AG09319 (cell line): ENCODE data around the gene HOXA2.

Experiments used
- DNase-seq: peaks from one replicate; pipeline ENCODE4 v3.0.0-alpha.2; 2010; ENCODE audit warnings: low read depth; ENCODE audit errors: extremely low read depth
- CTCF ChIP-seq: IDR thresholded peaks from 2 replicates; pipeline ENCODE4 v1.5.1; 2011; ENCODE audit warnings: low read depth, mild to moderate bottlenecking, inconsistent platforms, low read length, moderate library complexity

Gene HOXA2

GRCh38 chr7:27143023-27143949 lies 40.8 kb upstream of the HOXA2 start, which contains the start of gene HOXA5:
HOXA5 (minus strand) TSS chr7:27143681; CDS start chr7:27143607, 74 bp downstream.
- no peak for DNase-seq
- TF ChIP-seq CTCF = peak; percentile 6

DNA sequence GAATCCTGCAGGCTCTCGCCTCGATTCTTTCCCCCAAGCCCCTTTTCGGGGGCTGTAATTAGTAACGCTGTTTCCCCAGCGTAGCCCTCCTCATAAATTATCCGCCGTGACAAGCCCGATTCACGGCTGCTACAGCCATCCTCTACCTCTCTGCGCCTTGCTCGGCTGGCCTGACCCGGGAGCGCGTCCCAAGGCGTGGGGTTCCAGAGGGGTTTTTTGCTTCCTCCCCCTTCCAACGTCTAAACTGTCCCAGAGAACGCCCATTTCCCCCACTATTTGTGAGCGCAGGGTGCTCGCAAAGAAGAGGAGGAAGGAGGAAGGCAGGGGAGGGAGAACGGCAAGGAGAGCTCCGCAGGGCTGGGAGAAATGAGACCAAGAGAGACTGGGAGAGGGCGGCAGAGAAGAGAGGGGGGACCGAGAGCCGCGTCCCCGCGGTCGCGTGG lies 40.1 kb upstream of the HOXA2 start:
- TF ChIP-seq CTCF = no peak
- DNase-seq = no peak

GRCh38 chr7:27141923-27142579 lies 39.6 kb upstream of the HOXA2 start:
- TF ChIP-seq CTCF = no peak
- DNase-seq = no peak

DNA sequence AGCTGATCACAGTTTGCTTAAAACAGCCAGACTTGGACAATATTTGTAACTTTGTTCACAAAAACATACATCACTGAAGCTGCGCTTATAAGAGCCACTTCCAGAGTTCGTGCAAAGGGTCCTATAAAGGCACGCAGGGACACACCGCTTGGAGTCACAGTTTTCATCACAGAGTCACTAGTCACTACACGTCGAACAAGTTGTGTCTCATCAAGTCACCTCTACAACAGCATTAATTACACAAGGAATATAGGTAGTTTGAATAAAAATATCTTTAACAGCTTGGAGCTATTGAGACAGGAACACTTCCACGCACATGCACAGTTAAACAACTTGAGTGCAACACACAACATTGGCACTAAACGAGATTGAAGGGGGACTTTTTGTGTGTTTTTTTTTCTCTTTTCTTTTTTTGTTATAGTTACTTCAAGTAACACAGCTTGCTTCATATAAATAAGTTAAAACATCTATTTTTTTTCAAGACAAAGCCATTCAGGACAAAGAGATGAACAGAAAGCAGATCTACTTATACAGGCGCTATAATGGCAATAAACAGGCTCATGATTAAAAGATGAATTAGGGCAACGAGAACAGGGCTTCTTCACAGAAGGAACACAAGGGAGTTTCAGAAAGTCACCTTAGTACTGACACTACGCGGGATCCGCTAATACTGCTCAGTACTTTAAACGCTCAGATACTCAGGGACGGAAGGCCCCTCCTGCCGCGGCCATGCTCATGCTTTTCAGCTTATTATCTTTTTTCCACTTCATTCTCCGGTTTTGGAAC lies 38.8 kb upstream of the HOXA2 start:
- DNase-seq = no peak
- TF ChIP-seq CTCF = no peak

DNA sequence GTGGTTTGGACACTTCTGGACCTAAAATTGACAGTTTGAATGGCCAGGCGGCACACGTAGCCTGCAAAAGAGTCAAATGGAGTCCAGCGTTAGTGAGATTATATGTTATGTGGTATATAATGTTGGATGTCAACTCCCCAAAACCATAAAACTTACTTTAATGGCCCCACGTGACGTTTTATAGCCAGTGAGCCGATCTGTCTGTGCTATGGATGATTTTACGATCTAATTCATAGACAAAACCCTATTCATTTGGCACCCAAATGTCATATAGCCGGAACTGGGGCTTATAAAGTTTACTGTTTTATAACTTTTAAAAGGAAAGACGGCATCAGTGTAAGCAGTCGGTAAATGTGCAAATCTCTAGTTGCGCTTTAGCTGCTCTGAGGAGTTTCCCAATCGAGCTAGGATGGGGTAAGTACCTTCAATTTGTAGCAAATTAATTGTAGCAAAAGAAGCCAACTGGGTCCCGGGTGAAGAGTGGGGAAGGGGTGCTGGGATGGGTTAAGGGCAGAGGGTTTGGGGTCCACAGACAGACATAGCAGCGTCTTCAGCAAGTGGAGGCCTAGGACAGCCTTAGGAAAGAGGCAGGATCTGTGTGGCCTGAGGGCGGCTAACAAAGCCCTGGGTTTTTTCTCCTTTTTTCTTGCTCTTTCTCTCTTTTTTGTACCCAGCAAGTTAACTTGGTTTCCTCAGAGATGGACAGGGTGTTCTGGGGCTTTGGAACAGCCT lies 37.8 kb upstream of the HOXA2 start:
- no peak for TF ChIP-seq CTCF
- no peak for DNase-seq

GRCh38 chr7:27139334-27140125 lies 37.0 kb upstream of the HOXA2 start:
- no peak for DNase-seq

More at GRCh38 chr7:27139334-27140125, 37.0 kb upstream of the HOXA2 start:
- TF ChIP-seq CTCF = no peak
